ENCODE measurements around the gene PHF1.

PHF1 gene

DNA sequence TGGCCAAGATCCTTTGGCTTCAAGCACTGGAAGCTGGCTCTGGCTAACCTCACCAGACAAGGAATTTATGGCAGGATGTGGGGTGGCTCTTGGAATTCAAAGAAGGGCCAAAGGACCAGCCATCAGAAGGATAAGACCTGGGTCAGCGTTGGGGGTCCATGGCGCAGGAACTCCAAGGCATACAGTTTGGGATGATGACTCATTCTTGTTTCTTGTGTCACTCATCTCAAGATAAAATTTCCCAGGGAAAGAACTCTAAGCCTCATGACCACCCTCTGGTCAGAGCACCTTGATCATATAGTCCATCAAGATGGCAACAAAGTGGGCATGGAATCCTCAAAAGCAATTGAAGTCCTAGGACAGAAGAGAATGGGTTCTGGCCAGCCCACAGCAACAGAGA, 48.4 kb downstream of the PHF1 start:
- no peak for DNase-seq
